Thyroid gland (tissue), 4 donors: Measurements from ENCODE around the gene AKR1C2.
"Not testable (repeated sequence)": the region's sequence is repeated elsewhere in the genome, so short reads cannot be mapped to it uniquely, and the experiment has no call there.

Experiments
- CTCF ChIP-seq, 6 experiments: fragments of 200-600 bp in 3 of 6; fragments of 450-650 bp in 3 of 6; sonication (generic) in 3 of 6; IDR thresholded peaks; one replicate each; pipeline ENCODE4 v1.5.1; 2016 to 2019; ENCODE audit warnings: antibody characterized with exemption in 6 of 6, mild to moderate bottlenecking in 2 of 6, inconsistent platforms in 1 of 6, moderate library complexity in 1 of 6
- POLR2A ChIP-seq, 2 donors: fragments of 450-650 bp; IDR thresholded peaks; one replicate each; pipeline ENCODE4 v1.6.1; 2017; ENCODE audit warnings: antibody characterized with exemption in 2 of 2, mild to moderate bottlenecking in 2 of 2, moderate library complexity in 1 of 2

GRCh38 chr10:4973294-4973693 is 30.4 kb downstream of the AKR1C2 start:
- not testable (repeated sequence) for TF ChIP-seq CTCF, POLR2A (IDR thresholded peaks at IDR 0.05)
